DND-41 (cell line): ENCODE measurements around the gene TRAPPC10.

Source experiments
- ATAC-seq: fragments of 200-7000 bp; cut with Tn5 transposase; 3 replicates; pipeline ENCODE4 v1.9.1; 2021; ENCODE audit warnings: low read depth; ENCODE audit not compliant: insufficient read depth
- DNase-seq: peaks from one replicate; pipeline ENCODE4 v3.0.0-alpha.2; 2020
- H2AFZ ChIP-seq: 2 replicates; pipeline ENCODE4 v1.6.0; 2012; ENCODE audit warnings: low read depth, low read length
- H3K27ac ChIP-seq: 2 replicates; pipeline ENCODE4 v1.5.1; 2012; ENCODE audit warnings: low read length, inconsistent platforms
- H3K27me3 ChIP-seq: fragments of 200-600 bp; sonication (generic); 2 replicates; pipeline ENCODE4 v1.6.0; 2012; ENCODE audit warnings: low read length, mild to moderate bottlenecking, inconsistent platforms; ENCODE audit not compliant: insufficient read depth, poor library complexity
- H3K36me3 ChIP-seq: 2 replicates; pipeline ENCODE4 v1.5.1; 2012; ENCODE audit warnings: low read length, inconsistent platforms; ENCODE audit not compliant: insufficient read depth
- H3K4me1 ChIP-seq: 2 replicates; pipeline ENCODE4 v1.5.1; 2012; ENCODE audit warnings: mild to moderate bottlenecking, low read length; ENCODE audit not compliant: insufficient read depth
- H3K4me2 ChIP-seq: 2 replicates; pipeline ENCODE4 v1.6.0; 2012; ENCODE audit warnings: mild to moderate bottlenecking, moderate library complexity, low read length, inconsistent platforms; ENCODE audit not compliant: insufficient read depth
- H3K4me3 ChIP-seq, 2 experiments: fragments of 200-600 bp in 1 of 2; shearing (Covaris generic) in 1 of 2; 2 replicates each; pipeline ENCODE4 v1.5.1; 2012 to 2016; ENCODE audit warnings: inconsistent platforms in 2 of 2, low read length in 2 of 2, mild to moderate bottlenecking in 2 of 2, low read depth in 1 of 2, moderate library complexity in 1 of 2
- H3K79me2 ChIP-seq: 2 replicates; pipeline ENCODE4 v1.6.0; 2012; ENCODE audit warnings: low read length, inconsistent platforms; ENCODE audit not compliant: insufficient read depth
- H3K9ac ChIP-seq: 2 replicates; pipeline ENCODE4 v1.6.0; 2012; ENCODE audit warnings: low read depth, mild to moderate bottlenecking, inconsistent platforms, low read length, moderate library complexity
- H3K9me3 ChIP-seq: 2 replicates; pipeline ENCODE4 v1.5.1; 2012; ENCODE audit warnings: low read length, moderate library complexity, mild to moderate bottlenecking, inconsistent platforms; ENCODE audit not compliant: insufficient read depth, severe bottlenecking
- H4K20me1 ChIP-seq: 2 replicates; pipeline ENCODE4 v1.6.0; 2012; ENCODE audit warnings: low read length; ENCODE audit not compliant: insufficient read depth
- EZH2 ChIP-seq: IDR thresholded peaks from 3 replicates; pipeline ENCODE4 v1.6.1; 2012; ENCODE audit warnings: borderline replicate concordance, low read depth, mild to moderate bottlenecking, moderate library complexity, low read length, inconsistent platforms; ENCODE audit not compliant: severe bottlenecking
- TF ChIP-seq, protein P1 (sequence below): IDR thresholded peaks from 2 replicates; pipeline ENCODE4 v1.5.1; 2012; ENCODE audit warnings: borderline replicate concordance, low read length, moderate library complexity, mild to moderate bottlenecking; ENCODE audit not compliant: poor library complexity, severe bottlenecking; ENCODE audit errors: extremely low read depth

Gene TRAPPC10

DNA sequence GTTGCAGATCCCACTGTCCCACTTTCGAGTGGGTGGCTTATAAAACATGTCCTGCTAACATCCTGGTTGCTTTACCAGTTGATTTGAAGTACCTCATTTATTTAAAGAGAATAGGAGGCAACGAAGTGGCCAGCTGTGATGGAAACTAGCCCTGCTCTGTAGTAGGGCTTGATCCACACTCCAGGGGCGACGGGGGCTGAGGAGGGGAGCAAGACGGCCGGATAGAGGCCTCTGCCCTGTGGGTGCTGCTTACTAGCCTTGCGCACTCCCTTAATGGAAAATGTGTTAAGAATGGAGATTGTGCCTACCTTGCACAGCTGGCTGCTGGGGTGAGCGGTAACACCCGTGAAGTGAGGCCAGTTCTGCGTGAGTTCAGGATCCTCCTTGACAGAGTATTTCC, 54.0 kb downstream of the TRAPPC10 start:
- Histone ChIP-seq H3K9me3 (no peaks in the 10 kb centered on the region), H3K4me3 (no peak overlapping the region), H3K4me1 (no peaks in the 10 kb centered on the region; the same call in 1 of the 2 replicates), H3K79me2 (peaks cover 50% of the 10 kb centered on the region), H3K9ac (no peak overlapping the region), H2AFZ (no peak overlapping the region), H3K27me3 (no peaks in the 10 kb centered on the region), H3K36me3 (peaks cover 89% of the 10 kb centered on the region), H4K20me1 (peaks cover 40% of the 10 kb centered on the region), H3K4me2 (no peak overlapping the region), H3K27ac (no peak overlapping the region)
- TF ChIP-seq, protein P1, sequence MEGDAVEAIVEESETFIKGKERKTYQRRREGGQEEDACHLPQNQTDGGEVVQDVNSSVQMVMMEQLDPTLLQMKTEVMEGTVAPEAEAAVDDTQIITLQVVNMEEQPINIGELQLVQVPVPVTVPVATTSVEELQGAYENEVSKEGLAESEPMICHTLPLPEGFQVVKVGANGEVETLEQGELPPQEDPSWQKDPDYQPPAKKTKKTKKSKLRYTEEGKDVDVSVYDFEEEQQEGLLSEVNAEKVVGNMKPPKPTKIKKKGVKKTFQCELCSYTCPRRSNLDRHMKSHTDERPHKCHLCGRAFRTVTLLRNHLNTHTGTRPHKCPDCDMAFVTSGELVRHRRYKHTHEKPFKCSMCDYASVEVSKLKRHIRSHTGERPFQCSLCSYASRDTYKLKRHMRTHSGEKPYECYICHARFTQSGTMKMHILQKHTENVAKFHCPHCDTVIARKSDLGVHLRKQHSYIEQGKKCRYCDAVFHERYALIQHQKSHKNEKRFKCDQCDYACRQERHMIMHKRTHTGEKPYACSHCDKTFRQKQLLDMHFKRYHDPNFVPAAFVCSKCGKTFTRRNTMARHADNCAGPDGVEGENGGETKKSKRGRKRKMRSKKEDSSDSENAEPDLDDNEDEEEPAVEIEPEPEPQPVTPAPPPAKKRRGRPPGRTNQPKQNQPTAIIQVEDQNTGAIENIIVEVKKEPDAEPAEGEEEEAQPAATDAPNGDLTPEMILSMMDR = no peak
- no peak for TF ChIP-seq EZH2
- DNase-seq (no peak), ATAC-seq (no peak)

DNA sequence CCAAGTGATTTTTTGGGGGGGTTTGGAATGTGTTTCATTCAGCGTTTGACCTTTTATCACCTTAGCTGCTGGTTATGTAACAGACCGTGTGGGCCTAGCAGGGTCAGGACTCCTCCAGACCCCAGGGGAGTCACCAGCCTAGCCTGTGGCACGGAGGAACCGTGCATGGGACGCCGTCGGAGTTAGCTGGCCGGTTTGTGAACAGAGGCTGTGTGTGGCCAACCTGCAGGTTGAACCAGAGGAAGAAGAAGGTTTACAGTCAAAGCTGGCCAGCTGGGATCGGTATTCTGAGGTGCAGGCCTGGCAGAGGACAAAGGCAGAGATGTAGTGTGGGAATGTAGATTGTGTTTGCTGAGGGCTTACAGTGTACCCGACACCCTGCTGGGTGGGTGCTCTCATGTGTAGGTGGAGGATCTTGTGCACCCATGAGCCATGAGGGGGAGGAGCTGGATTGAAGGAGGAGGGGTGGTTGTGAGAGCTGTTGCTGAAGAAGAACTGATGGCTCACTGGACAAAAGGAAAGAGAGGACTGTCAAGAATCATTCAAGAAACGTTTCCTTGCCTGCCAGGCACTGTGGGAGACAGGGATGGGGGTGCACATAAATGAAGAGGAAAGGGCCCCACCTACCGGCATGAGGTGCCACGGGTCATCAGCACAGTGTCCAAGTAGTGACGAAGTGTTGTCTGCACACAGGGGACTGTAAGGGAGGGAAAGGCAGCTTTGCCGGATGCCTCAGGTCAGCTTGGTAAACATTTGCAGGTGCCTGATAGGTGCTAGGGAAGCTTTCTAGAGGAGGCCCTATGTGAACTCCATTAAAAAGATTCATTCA, 55.1 kb downstream of the TRAPPC10 start:
- Histone ChIP-seq H3K79me2 (peaks cover 50% of the 10 kb centered on the region), H3K4me3 (no peak overlapping the region), H3K36me3 (peaks cover 91% of the 10 kb centered on the region), H4K20me1 (peaks cover 40% of the 10 kb centered on the region), H3K9ac (no peak overlapping the region), H3K4me1 (no peaks in the 10 kb centered on the region; the same call in 1 of the 2 replicates), H3K27ac (no peak overlapping the region), H2AFZ (no peak overlapping the region), H3K9me3 (no peaks in the 10 kb centered on the region), H3K4me2 (no peak overlapping the region), H3K27me3 (no peaks in the 10 kb centered on the region)
- ATAC-seq = no peak
- no peak for DNase-seq
- no peak for TF ChIP-seq EZH2
- TF ChIP-seq, protein P1 = no peak

DNA sequence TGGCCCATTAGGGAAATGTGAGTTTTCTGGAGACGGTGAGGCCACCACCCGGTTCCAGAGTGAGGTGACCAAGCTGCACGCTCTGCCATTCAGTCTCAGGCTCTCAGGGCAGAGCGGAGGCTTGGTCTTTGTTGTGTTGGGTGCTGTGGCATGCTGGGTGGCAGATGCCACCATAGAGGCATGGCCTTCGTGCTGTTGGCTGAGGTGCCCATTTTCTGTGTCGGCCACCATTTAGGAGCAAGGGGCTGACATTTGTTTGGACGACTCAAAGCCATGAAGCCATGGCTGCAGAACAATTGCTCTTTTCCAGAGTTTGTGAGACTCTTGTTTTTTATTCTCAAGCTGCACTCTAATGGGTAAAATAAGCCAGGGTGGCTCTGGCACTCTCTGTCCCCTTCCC, 58.3 kb downstream of the TRAPPC10 start:
- Histone ChIP-seq H3K79me2 (peaks cover 45% of the 10 kb centered on the region), H3K4me3 (no peak overlapping the region), H3K4me1 (no peaks in the 10 kb centered on the region), H3K36me3 (peaks cover 89% of the 10 kb centered on the region), H2AFZ (no peak overlapping the region), H3K9ac (no peak overlapping the region), H3K4me2 (no peak overlapping the region), H3K27ac (no peak overlapping the region), H3K9me3 (no peaks in the 10 kb centered on the region), H3K27me3 (no peaks in the 10 kb centered on the region), H4K20me1 (peaks cover 37% of the 10 kb centered on the region)
- DNase-seq = no peak
- TF ChIP-seq, protein P1 = no peak
- no peak for TF ChIP-seq EZH2
- no peak for ATAC-seq
